ENCODE results near the gene NFKB1.

Gene NFKB1

DNA sequence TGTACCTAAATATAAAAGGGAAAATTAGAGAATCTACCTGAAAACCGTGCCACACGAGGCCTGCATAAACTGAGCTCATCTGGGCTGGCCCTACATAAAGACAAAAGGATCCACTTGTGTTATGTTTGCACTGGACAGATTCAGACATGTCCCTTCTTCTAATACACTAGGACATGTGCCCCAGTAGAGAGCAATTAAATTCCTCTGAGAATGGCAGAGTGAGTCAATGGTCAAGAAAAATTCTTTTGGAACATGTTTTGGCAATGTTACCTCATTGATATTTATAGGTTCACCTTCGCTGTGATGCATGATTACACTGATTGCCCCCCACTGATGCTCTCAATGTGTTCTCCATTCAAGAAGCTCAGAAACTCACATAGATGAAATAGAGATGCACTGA is 164.4 kb downstream of the NFKB1 start:
- no peaks in the 10 kb centered on the region for H3K79me2 ChIP-seq
- no peak overlapping the region for H2AFZ ChIP-seq
- H3K27me3 ChIP-seq (ENCODE audit: control insufficient read depth, insufficient read depth, low read length), result no peaks in the 10 kb centered on the region
- H3K36me3 ChIP-seq (ENCODE audit: control insufficient read depth, insufficient read depth, low read length), result no peaks in the 10 kb centered on the region
- no peaks in the 10 kb centered on the region for H3K9me3 ChIP-seq (ENCODE audit: control insufficient read depth, low read length)
- no peak overlapping the region for H3K4me3 ChIP-seq (ENCODE audit: low read depth, low read length)
- H3K27ac ChIP-seq, result no peak overlapping the region
- H3K4me1 ChIP-seq, result no peaks in the 10 kb centered on the region
- H3K9ac ChIP-seq, result no peak overlapping the region
- TF ChIP-seq, protein P1, sequence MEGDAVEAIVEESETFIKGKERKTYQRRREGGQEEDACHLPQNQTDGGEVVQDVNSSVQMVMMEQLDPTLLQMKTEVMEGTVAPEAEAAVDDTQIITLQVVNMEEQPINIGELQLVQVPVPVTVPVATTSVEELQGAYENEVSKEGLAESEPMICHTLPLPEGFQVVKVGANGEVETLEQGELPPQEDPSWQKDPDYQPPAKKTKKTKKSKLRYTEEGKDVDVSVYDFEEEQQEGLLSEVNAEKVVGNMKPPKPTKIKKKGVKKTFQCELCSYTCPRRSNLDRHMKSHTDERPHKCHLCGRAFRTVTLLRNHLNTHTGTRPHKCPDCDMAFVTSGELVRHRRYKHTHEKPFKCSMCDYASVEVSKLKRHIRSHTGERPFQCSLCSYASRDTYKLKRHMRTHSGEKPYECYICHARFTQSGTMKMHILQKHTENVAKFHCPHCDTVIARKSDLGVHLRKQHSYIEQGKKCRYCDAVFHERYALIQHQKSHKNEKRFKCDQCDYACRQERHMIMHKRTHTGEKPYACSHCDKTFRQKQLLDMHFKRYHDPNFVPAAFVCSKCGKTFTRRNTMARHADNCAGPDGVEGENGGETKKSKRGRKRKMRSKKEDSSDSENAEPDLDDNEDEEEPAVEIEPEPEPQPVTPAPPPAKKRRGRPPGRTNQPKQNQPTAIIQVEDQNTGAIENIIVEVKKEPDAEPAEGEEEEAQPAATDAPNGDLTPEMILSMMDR (IDR thresholded peaks at IDR 0.05), result no peak
- H3K4me2 ChIP-seq (ENCODE audit: low read length), result no peak overlapping the region
